OCI-LY7 (cell line): ENCODE results near the gene BHLHE40. TPM values are rescaled to one million over a fixed set of nuclear protein-coding genes. Genes with fewer than 3 reads are reported as not detected.

Source experiments
- BruUV-seq: library from RNA; stranded (reverse); fragments of 400-500 nt; replicated peaks from 2 replicates; lab custom pipeline; 2021; lab: Mats Ljungman, UMichigan
- CTCF ChIA-PET: fragments of 300-600 bp; sonication (Branson Sonifier 250); formaldehyde crosslinking; loops from one replicate; lab custom pipeline; 2022; ENCODE audit warnings: antibody characterized with exemption; ENCODE audit not compliant: unreplicated experiment; lab: Charles Lee
- POLR2A ChIA-PET: fragments of 300-600 bp; sonication (Branson Sonifier 250); formaldehyde crosslinking; loops from one replicate; lab custom pipeline; 2022; ENCODE audit warnings: antibody characterized with exemption; lab: Charles Lee
- DNase-seq: peaks from one replicate; pipeline ENCODE4 v3.0.0-alpha.2; 2015; ENCODE audit warnings: low spot score
- H2AFZ ChIP-seq: fragments of 200-600 bp; sonication (generic), shearing (Covaris generic); 2 replicates; pipeline ENCODE4 v1.6.1; 2014; ENCODE audit warnings: mild to moderate bottlenecking, antibody characterized with exemption, low read length, moderate library complexity
- H3K27ac ChIP-seq: fragments of 200-600 bp; sonication (generic); 2 replicates; pipeline ENCODE4 v1.5.1; 2014; ENCODE audit warnings: mixed run types, low read depth, mild to moderate bottlenecking, moderate library complexity, low read length, inconsistent platforms; ENCODE audit not compliant: poor library complexity, severe bottlenecking
- H3K36me3 ChIP-seq: fragments of 200-600 bp; sonication (generic); 2 replicates; pipeline ENCODE4 v1.6.1; 2014; ENCODE audit warnings: mild to moderate bottlenecking, antibody characterized with exemption, low read length, moderate library complexity, mixed read lengths; ENCODE audit not compliant: insufficient read depth
- H3K4me1 ChIP-seq: fragments of 200-600 bp; sonication (generic); 2 replicates; pipeline ENCODE4 v1.5.1; 2014; ENCODE audit warnings: mild to moderate bottlenecking, low read length; ENCODE audit not compliant: insufficient read depth, poor library complexity, severe bottlenecking
- H3K4me2 ChIP-seq: fragments of 200-600 bp; sonication (generic); 2 replicates; pipeline ENCODE4 v1.6.1; 2014; ENCODE audit warnings: mild to moderate bottlenecking, low read length
- H3K4me3 ChIP-seq: fragments of 200-600 bp; sonication (generic); 2 replicates; pipeline ENCODE4 v1.5.1; 2014; ENCODE audit warnings: mild to moderate bottlenecking, low read depth, low read length; ENCODE audit not compliant: poor library complexity, severe bottlenecking
- H3K79me2 ChIP-seq: fragments of 200-600 bp; sonication (generic); 2 replicates; pipeline ENCODE4 v1.6.1; 2016; ENCODE audit warnings: low read depth, mild to moderate bottlenecking, low read length, moderate library complexity, mixed read lengths; ENCODE audit not compliant: insufficient read depth
- H3K9me2 ChIP-seq: fragments of 200-600 bp; sonication (generic); 2 replicates; pipeline ENCODE4 v1.6.1; 2016; ENCODE audit warnings: mild to moderate bottlenecking, low read length, mixed read lengths; ENCODE audit not compliant: insufficient read depth
- H3K9me3 ChIP-seq: fragments of 200-600 bp; sonication (generic); 2 replicates; pipeline ENCODE4 v1.6.1; 2014; ENCODE audit warnings: mild to moderate bottlenecking, mixed run types, low read length, mixed read lengths
- H4K20me1 ChIP-seq: fragments of 200-600 bp; sonication (generic); 2 replicates; pipeline ENCODE4 v1.6.1; 2014; ENCODE audit warnings: mild to moderate bottlenecking, antibody characterized with exemption, low read length, moderate library complexity, mixed read lengths; ENCODE audit not compliant: insufficient read depth
- CTCF ChIP-seq: fragments of 200-600 bp; sonication (generic); conservative IDR thresholded peaks from 2 replicates; pipeline ENCODE4 v1.5.1; 2014; ENCODE audit warnings: mild to moderate bottlenecking, antibody characterized with exemption, low read length, moderate library complexity, mixed read lengths
- EZH2phosphoT487 ChIP-seq: fragments of 200-600 bp; sonication (generic); IDR thresholded peaks from 2 replicates; pipeline ENCODE4 v1.6.1; 2018; ENCODE audit warnings: low read depth, borderline replicate concordance, mild to moderate bottlenecking, mixed run types, antibody characterized with exemption, low read length, moderate library complexity, mixed read lengths
- intact Hi-C: fragments of 100-400 bp; cut with micrococcal nuclease; formaldehyde crosslinking; loops from one replicate; pipeline ENCODE4 v1.10.0; 2022; ENCODE audit not compliant: unreplicated experiment
- total RNA-seq, 2 experiments: library from RNA; depleted of rRNA in 1 of 2; stranded (reverse); fragments of >200 nt in 1 of 2; shearing (Covaris generic) in 1 of 2; gene quantifications; 2 replicates each; pipeline ENCODE4 v1.2.3, GENCODE V29; 2014 to 2022

BHLHE40 gene
- total RNA-seq, 2 experiments from 2014 or later: 0.11 to 0.35 TPM

- Histone ChIP-seq H3K9me2 (no peaks in the 10 kb centered on the region), H3K4me3 (no peak overlapping the region), H3K36me3 (no peaks in the 10 kb centered on the region), H3K4me1 (no peaks in the 10 kb centered on the region), H2AFZ (no peak overlapping the region), H4K20me1 (no peaks in the 10 kb centered on the region), H3K79me2 (no peaks in the 10 kb centered on the region), H3K4me2 (no peak overlapping the region), H3K27ac (no peak overlapping the region), H3K9me3 (no peaks in the 10 kb centered on the region)
- ChIA-PET CTCF (no interaction called here), POLR2A (interaction anchor here (0.5 kb wide), 1 partner anchor 1269 kb away, joined by 3 read pairs; no protein-coding TSS in a partner anchor)
- no peak for TF ChIP-seq CTCF
- TF ChIP-seq EZH2phosphoT487: no peak
- DNase-seq: no peak
- no TSS peak for BruUV-seq
- intact Hi-C loops: no loop called here
Measured at GRCh38 chr3:4950351-4950784, 28.9 kb upstream of the BHLHE40 start.

DNA sequence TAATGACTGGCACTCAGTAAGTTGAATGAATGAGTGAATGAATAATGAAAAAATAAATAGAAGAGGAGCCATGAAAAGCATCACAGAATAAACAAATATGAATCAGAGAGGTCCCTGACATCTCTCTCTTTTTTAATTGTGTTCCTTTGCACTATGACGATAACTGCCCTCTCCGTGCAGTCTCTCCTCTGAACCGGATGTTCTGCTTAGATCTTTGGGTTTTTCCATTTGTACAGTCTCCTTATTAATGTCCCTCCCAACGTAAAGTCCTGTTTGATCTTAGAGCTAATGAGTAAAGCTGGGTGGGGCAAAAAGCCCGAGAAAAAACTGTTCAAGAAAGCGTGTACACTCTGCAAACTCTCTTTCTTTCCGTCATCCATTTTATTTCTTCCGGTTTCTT lies 28.3 kb upstream of the BHLHE40 start:
- no peak overlapping the region for H2AFZ ChIP-seq
- H3K9me2 ChIP-seq: no peaks in the 10 kb centered on the region
- ChIA-PET CTCF (no interaction called here), POLR2A (no interaction called here)
- DNase-seq: no peak
- H3K4me3 ChIP-seq: no peak overlapping the region
- H3K4me2 ChIP-seq: no peak overlapping the region
- no peak overlapping the region for H3K27ac ChIP-seq
- no peaks in the 10 kb centered on the region for H4K20me1 ChIP-seq
- no peak for TF ChIP-seq CTCF
- no peak for TF ChIP-seq EZH2phosphoT487
- BruUV-seq: no TSS peak
- intact Hi-C loops: no loop called here
- no peaks in the 10 kb centered on the region for H3K36me3 ChIP-seq
- no peaks in the 10 kb centered on the region for H3K9me3 ChIP-seq
- H3K79me2 ChIP-seq: no peaks in the 10 kb centered on the region
- no peaks in the 10 kb centered on the region for H3K4me1 ChIP-seq

GRCh38 chr3:4953119-4953518 lies 26.1 kb upstream of the BHLHE40 start:
- Histone ChIP-seq H3K9me3 (no peaks in the 10 kb centered on the region), H4K20me1 (no peaks in the 10 kb centered on the region), H3K9me2 (no peaks in the 10 kb centered on the region), H2AFZ (no peak overlapping the region), H3K4me3 (no peak overlapping the region), H3K79me2 (no peaks in the 10 kb centered on the region), H3K4me2 (no peak overlapping the region), H3K36me3 (no peaks in the 10 kb centered on the region), H3K27ac (no peak overlapping the region), H3K4me1 (no peaks in the 10 kb centered on the region)
- intact Hi-C loops: no loop called here
- POLR2A ChIA-PET: no interaction called here
- no peak for DNase-seq
- CTCF ChIA-PET: no interaction called here
- no TSS peak for BruUV-seq
- TF ChIP-seq CTCF (no peak), EZH2phosphoT487 (no peak)
